HG03097 (cell line): ENCODE measurements around the gene KCNK13.
"Not testable (repeated sequence)": the region's sequence is repeated elsewhere in the genome, so short reads cannot be mapped to it uniquely, and the experiment has no call there.

Experiments used
- ATAC-seq: cut with Tn5 transposase; IDR thresholded peaks from one replicate; pipeline ENCODE4 v1.9.1; 2021; ENCODE audit not compliant: unreplicated experiment, low FRiP score

KCNK13 gene

GRCh38 chr14:90060312-90060964 lies 1.4 kb upstream of the KCNK13 start:
- ATAC-seq: peak; percentile 68

GRCh38 chr14:90060965-90061684 lies 669 bp upstream of the KCNK13 start:
- no peak for ATAC-seq

DNA sequence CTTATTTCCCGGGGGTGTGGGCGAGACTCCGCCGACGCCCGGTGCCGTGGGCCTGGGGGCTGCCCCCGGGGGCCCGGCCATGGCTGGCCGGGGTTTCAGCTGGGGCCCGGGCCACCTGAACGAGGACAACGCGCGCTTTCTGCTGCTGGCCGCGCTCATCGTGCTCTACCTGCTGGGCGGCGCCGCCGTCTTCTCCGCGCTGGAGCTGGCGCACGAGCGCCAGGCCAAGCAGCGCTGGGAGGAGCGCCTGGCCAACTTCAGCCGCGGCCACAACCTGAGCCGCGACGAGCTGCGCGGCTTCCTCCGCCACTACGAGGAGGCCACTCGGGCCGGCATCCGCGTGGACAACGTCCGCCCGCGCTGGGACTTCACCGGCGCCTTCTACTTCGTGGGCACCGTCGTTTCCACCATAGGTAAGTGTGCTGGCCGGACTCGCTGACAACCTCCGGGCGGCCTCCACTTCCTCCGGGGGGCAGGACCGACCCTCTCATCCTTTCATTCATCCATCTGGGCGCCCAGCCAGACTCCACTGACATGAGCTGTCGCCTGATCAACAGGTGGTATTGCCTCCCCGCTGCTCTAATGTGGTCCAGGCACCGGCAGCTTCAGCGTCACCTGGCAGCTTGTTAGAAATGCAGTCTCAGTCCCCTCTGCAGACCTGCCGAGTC lies 467 bp downstream of the KCNK13 start:
- no peak for ATAC-seq

- ATAC-seq: no peak
Observed at GRCh38 chr14:90062822-90063539, 1.2 kb downstream of the KCNK13 start.

GRCh38 chr14:90072350-90072749 lies 10.6 kb downstream of the KCNK13 start:
- ATAC-seq: no peak

DNA sequence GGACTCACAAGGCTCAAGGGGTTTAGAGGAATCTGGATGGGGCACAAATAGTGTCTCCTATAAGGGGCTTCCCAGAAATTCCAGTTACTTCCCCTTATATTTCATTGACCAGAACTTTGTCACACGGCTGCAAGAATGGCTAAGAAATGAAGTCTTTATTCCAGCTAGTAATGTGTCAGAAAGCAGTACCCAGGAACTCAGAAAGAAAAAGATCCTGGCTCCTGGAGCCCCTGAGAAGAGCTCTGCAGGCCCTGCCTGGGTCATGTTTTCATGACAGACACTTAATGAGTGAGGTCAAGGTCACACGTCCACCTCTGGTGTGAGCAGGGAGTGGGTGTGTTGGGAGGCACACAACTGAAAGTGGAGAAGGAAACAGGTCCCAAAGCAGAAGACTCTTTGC lies 17.8 kb downstream of the KCNK13 start:
- no peak for ATAC-seq

- no peak for ATAC-seq
Observed at GRCh38 chr14:90087433-90087832, 25.6 kb downstream of the KCNK13 start.

DNA sequence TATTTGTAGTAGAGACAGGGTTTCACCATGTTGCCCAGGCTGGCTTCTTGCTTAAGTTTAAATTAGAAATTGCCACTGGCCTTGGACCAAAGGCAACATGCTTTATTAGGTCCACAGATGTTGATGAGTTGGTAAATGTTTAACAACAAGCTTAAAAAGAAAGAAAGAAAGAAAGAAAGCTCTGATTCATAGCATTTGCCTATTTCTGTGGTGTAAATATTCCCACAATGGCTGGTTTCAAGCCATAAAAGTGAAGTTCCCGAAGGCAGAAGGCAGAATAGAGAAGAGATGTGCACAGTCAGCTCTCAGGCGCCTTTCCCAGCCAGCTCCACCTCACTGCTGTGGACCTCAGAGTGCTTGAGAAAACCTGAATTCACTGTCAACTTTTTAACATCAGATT lies 26.4 kb downstream of the KCNK13 start:
- no peak for ATAC-seq

GRCh38 chr14:90089486-90089885 lies 27.7 kb downstream of the KCNK13 start:
- ATAC-seq: not testable (repeated sequence)

- no peak for ATAC-seq
Observed at GRCh38 chr14:90091393-90091792, 29.6 kb downstream of the KCNK13 start.

- no peak for ATAC-seq
Observed at GRCh38 chr14:90093942-90094595, 32.3 kb downstream of the KCNK13 start.

GRCh38 chr14:90095096-90095495 lies 33.3 kb downstream of the KCNK13 start:
- no peak for ATAC-seq

DNA sequence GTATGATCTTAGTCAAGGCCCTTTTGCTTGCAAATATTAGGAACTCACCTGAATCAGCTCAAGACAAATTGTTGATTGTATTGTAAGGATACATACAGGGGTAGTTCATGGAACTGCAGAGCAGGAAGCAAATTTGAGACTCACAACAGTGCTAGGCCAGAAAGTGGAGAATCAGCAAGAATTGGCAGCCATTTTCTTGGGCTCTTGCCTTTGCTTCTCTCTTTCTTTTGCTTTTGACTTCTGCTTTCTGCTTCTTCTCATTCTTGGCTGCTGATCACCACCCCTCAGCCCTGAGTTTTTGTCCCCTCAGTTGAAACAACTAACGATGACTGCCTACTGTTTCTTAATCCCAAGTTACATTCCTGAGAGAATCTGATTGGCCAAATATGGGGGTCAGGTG lies 34.8 kb downstream of the KCNK13 start:
- ATAC-seq: no peak

DNA sequence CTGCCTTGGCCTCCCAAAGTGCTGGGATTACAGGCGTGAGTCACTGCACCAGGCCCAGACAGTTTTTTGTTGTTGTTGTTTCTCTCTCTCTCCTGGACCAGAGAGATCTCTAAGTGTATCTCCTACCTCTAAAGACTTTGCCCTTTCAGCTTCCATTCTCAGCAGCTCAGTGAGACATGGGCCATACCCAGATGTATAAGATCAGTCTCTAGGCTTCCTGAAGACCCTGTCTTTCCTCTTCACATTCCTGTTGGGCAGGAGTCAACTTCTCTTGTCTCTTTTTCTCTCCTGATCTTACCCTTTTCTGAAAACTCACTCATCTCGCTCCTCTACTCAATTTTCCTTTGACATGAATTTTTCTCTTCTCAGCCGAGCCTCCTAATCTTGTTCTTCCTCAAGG lies 42.0 kb downstream of the KCNK13 start:
- ATAC-seq: no peak

DNA sequence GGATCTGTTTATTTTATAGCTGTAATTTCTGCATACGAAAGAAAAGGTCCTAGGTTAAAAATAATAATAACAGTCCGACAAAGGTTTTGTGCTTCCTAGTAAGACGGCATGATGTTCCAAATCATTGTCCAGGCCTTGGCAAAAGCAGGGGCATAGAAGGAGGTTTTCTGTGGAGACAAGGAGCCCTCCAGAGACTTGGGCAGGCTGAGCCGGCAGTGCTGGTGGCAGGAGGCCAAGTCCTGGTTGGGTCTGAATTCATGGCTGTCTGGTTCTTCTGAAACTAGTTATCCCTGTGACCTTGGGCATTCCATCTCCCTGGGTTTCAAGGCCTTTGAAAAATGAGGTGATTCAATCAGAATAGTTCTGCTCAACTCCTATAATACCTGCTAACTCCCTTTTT lies 44.0 kb downstream of the KCNK13 start:
- no peak for ATAC-seq

- no peak for ATAC-seq
Observed at GRCh38 chr14:90107789-90108188, 46.0 kb downstream of the KCNK13 start.

GRCh38 chr14:90109858-90110257 lies 48.1 kb downstream of the KCNK13 start:
- ATAC-seq: no peak

GRCh38 chr14:90111895-90112534 lies 50.2 kb downstream of the KCNK13 start:
- ATAC-seq: no peak

- no peak for ATAC-seq
Observed at GRCh38 chr14:90114554-90114953, 52.8 kb downstream of the KCNK13 start.

- ATAC-seq: no peak
Observed at GRCh38 chr14:90115780-90116179, 54.0 kb downstream of the KCNK13 start.
